Fibroblast of the aortic adventitia (primary cell): ENCODE data around the gene FLAD1. TPM values are rescaled to one million over a fixed set of nuclear protein-coding genes. Genes with fewer than 3 reads are reported as not detected.

ENCODE experiments used
- DNase-seq: peaks from one replicate; pipeline ENCODE4 v3.0.0-alpha.2; 2010; ENCODE audit warnings: low read depth
- H3K4me3 ChIP-seq: 2 replicates; pipeline ENCODE4 v1.5.1; 2011; ENCODE audit warnings: low read depth, mild to moderate bottlenecking, control low read depth, low read length, moderate library complexity
- total RNA-seq: library from RNA; depleted of rRNA; stranded (reverse); fragments of >200 nt; gene quantifications from 2 replicates; pipeline ENCODE4 v1.2.3, GENCODE V29; 2012; ENCODE audit warnings: low replicate concordance
- TF ChIP-seq, protein P1 (sequence below): IDR thresholded peaks from 2 replicates; pipeline ENCODE4 v1.5.1; 2011; ENCODE audit warnings: mild to moderate bottlenecking, low read length, control low read depth, inconsistent platforms; ENCODE audit not compliant: insufficient read depth

The FLAD1 gene
- total RNA-seq, 1 donor = 17.7 TPM

DNA sequence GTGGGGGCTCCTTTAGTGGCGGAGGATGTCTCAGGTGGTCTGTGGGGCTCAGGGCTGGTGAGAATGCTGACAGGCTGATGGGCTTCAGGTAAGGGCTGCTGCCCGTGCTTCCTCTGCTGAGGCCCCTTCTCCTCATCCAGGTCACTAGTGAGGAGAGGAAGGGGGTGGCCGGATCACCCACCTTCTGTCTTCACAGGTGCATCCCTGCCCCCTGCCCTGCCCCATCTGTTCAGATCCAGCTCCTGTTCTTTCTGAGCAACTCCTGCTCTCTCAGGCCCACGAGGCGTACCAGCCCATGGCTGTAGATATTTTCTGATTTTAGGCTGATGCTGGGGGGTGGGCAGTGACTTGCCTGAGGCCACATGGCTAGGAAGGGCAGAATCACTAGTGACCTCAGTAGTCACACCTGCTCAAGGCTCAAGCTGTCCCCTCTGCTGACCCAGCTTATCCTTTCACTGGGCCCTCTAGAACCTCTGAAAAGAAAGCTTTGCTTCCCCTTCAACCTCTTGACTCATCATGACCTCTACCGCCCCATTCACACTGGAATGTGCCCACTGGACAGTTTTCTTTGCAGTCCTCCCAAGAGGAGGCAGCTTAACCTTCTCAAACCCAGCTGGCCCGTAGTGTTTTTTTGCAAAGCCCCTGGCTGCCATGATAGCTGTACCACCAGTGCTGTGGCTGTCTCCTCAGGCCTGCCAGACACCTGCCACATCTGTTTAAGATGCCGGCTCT, 35.6 kb downstream of the FLAD1 start:
- DNase-seq = no peak
- H3K4me3 ChIP-seq = no peak overlapping the region
- TF ChIP-seq, protein P1, sequence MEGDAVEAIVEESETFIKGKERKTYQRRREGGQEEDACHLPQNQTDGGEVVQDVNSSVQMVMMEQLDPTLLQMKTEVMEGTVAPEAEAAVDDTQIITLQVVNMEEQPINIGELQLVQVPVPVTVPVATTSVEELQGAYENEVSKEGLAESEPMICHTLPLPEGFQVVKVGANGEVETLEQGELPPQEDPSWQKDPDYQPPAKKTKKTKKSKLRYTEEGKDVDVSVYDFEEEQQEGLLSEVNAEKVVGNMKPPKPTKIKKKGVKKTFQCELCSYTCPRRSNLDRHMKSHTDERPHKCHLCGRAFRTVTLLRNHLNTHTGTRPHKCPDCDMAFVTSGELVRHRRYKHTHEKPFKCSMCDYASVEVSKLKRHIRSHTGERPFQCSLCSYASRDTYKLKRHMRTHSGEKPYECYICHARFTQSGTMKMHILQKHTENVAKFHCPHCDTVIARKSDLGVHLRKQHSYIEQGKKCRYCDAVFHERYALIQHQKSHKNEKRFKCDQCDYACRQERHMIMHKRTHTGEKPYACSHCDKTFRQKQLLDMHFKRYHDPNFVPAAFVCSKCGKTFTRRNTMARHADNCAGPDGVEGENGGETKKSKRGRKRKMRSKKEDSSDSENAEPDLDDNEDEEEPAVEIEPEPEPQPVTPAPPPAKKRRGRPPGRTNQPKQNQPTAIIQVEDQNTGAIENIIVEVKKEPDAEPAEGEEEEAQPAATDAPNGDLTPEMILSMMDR = no peak

DNA sequence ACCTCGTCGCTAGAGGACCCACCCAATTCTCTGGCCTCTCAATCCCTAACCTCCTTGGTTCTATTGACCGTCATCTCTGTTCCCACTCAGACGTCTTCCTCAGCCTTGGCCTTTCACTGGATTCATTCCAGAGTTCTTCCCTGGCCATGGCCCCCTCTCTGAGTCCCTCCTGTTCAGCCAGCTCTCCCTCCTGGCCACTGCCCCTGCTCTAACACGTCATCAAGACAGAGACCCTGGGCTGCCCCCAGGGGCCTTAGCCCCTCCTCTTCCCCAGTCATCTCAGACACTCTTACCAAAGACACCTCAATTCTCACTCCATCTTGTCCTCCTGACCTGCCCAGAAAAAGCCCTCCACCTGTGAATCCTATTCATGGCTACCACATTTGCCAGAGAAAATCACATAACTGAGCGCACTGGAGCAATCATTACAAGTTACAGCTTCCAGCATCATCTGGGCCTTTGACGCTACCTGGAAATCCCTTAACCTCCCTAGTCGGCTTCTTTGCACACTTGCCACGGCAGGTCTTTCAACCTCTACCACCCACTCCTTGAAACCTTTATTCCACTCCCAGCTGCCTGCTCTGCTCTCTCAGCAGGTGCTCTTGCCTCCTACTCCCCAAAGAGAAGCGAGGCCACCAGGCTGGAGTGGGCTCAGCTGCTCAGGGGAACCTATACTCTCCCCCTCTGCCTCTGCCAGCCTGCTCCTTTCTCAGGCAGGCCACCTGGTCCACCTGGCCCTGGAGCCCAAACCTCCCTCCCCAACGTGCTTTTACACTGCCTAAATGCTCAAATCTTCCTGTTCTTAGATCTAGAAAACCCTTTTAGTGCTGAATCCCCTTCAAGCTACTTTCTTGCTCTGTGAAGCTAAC, 36.5 kb downstream of the FLAD1 start:
- DNase-seq = no peak
- TF ChIP-seq, protein P1 = no peak
- no peak overlapping the region for H3K4me3 ChIP-seq

DNA sequence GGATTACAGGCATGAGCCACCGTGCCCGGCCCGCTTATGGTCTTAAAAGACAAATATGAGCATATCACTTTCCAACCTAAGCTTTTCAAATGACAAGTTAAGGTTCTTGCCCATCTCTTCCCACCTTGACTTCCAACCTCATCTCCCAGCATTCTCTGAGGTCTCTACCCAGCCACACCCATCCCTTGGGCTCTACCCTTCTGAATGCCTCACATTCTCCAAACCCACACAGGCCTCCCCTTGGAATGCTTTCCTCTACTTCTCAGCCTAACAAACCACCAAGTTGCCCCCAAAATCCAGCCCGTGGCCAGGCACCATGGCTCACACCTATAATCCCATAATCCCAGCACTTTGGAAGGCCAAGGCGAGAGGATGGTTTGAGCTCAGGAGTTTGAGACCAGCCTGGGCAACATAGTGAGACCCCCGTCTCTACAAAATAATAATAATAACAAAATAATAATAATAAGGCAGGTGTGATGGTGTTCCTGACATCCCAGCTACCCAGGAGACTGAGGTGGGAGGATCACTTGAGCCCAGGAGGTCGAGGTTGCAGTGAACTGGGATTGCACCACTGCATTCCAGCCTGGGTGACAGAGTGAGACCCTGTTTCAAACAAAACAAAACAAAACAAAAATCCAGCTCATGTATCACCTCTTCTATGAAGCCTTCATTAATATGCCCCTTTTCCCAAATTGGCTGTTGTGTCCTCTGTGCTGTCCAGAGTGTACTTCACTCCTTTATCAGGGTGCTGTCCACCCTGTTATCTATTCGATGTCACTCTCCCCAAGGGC, 39.2 kb downstream of the FLAD1 start:
- DNase-seq = no peak
- H3K4me3 ChIP-seq = no peak overlapping the region
- TF ChIP-seq, protein P1 = no peak

GRCh38 chr1:155022927-155023236, 39.7 kb downstream of the FLAD1 start:
- DNase-seq = no peak
- TF ChIP-seq, protein P1 = no peak
- no peak overlapping the region for H3K4me3 ChIP-seq

DNA sequence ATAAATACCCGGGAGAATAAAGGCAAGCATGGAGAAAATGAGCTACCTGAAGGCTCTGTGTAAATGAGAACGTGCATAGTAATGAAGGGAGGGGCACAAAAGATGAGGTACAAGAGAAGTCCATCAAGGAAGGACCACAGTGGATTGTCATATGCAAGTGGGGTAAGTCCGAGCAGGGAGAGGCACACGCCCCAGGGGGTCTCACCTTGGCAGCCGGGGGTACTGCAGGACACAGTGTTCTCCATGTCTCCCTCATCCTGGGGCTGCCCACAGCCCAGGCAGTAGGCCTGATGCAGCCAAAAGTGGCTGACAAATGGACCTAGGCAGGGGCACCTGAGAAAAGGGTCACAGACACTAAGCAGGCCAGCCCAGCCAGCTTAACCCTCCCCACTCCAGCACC, 40.5 kb downstream of the FLAD1 start:
- H3K4me3 ChIP-seq = no peak overlapping the region
- DNase-seq = no peak
- TF ChIP-seq, protein P1 = no peak

GRCh38 chr1:155024315-155024714, 41.2 kb downstream of the FLAD1 start:
- no peak overlapping the region for H3K4me3 ChIP-seq
- no peak for DNase-seq
- TF ChIP-seq, protein P1 = no peak
